Measurements from ENCODE around the gene WEE2. TPM values are rescaled to one million over a fixed set of nuclear protein-coding genes. Genes with fewer than 3 reads are reported as not detected.

Gene WEE2
- total RNA-seq, 2 experiments from 2014 or later, result 0.08 to 0.14 TPM

DNA sequence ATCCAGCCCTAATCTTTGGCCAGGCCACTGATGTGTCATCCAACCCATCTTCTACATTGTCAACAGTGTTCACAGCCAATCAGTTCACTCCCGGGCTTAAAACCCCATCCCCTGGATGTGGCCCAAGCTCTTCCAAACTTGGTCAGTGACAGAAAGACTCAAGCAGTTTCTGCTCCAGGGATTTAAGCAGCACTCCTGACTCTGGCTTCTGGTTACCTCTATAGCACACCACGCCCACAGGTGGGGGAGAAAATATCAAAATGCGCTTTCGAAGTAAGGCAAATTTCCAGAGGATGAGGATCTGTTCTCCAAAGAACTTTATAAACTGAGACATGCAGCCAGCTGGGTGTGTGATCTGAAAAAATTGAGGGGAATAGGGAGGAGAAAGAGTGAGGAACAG is 42.1 kb upstream of the WEE2 start:
- Histone ChIP-seq H3K36me3 (ENCODE audit: insufficient read depth, low read length) (peaks cover 57% of the 10 kb centered on the region), H3K4me1 (ENCODE audit: insufficient read depth, low read length) (no peaks in the 10 kb centered on the region), H3K4me3 (ENCODE audit: low read length) (no peak overlapping the region), H3K27me3 (ENCODE audit: control insufficient read depth in 1 of 2, insufficient read depth in 2 of 2, low read length in 2 of 2) (no peaks in the 10 kb centered on the region), H3K27ac (ENCODE audit: low read depth in 1 of 2, low read length in 2 of 2) (no peak overlapping the region), H3K9me3 (ENCODE audit: control insufficient read depth in 1 of 2, insufficient read depth in 1 of 2, low read length in 2 of 2) (no peaks in the 10 kb centered on the region)
- TF ChIP-seq CTCF (IDR thresholded peaks at IDR 0.05), result no peak
- peaks cover 85% of the 10 kb centered on the region for H3K36me3 Mint-ChIP-seq (ENCODE audit: low read depth)
- no peak overlapping the region for H3K4me3 Mint-ChIP-seq
- peak overlapping the region; percentile 21 for H3K27ac Mint-ChIP-seq
- ChIA-PET CTCF (interaction anchor here (0.6 kb wide), 1 partner anchor 81 kb away, joined by 3 read pairs; no protein-coding TSS in a partner anchor), POLR2A (interaction anchor here (0.9 kb wide), 1 partner anchor 72 kb away, joined by 4 read pairs; the partner anchor contains the start of gene SSBP1)
- DNase-seq, result no peak
- ATAC-seq (ENCODE audit: poor library complexity), result no peak
- no peaks in the 10 kb centered on the region for H3K9me3 Mint-ChIP-seq
- no peaks in the 10 kb centered on the region for H3K27me3 Mint-ChIP-seq
- H3K4me1 Mint-ChIP-seq (ENCODE audit: low read depth), result peaks cover 5% of the 10 kb centered on the region
- intact Hi-C loops (cut with DNase I, micrococcal nuclease), result no loop called here

GRCh38 chr7:141668853-141669252 is 39.3 kb upstream of the WEE2 start:
- TF ChIP-seq CTCF (IDR thresholded peaks at IDR 0.05), result no peak
- H3K9me3 Mint-ChIP-seq, result no peaks in the 10 kb centered on the region
- Histone ChIP-seq H3K9me3 (ENCODE audit: control insufficient read depth in 1 of 2, insufficient read depth in 1 of 2, low read length in 2 of 2) (no peaks in the 10 kb centered on the region), H3K4me1 (ENCODE audit: insufficient read depth, low read length) (no peaks in the 10 kb centered on the region), H3K4me3 (ENCODE audit: low read length) (no peak overlapping the region), H3K27me3 (ENCODE audit: control insufficient read depth in 1 of 2, insufficient read depth in 2 of 2, low read length in 2 of 2) (no peaks in the 10 kb centered on the region), H3K27ac (ENCODE audit: low read depth in 1 of 2, low read length in 2 of 2) (no peak overlapping the region), H3K36me3 (ENCODE audit: insufficient read depth, low read length) (peaks cover 58% of the 10 kb centered on the region)
- no peaks in the 10 kb centered on the region for H3K4me1 Mint-ChIP-seq (ENCODE audit: low read depth)
- H3K27me3 Mint-ChIP-seq, result no peaks in the 10 kb centered on the region
- ChIA-PET CTCF (no interaction called here), POLR2A (no interaction called here)
- intact Hi-C loops (cut with DNase I, micrococcal nuclease), result no loop called here
- H3K36me3 Mint-ChIP-seq (ENCODE audit: low read depth), result peaks cover 88% of the 10 kb centered on the region
- no peak for DNase-seq
- no peak for ATAC-seq (ENCODE audit: poor library complexity)
- H3K4me3 Mint-ChIP-seq, result no peak overlapping the region
- peak overlapping the region; percentile 56 for H3K27ac Mint-ChIP-seq

GRCh38 chr7:141671705-141672496 is 36.3 kb upstream of the WEE2 start:
- POLR2A ChIA-PET, result no interaction called here
- Mint-ChIP-seq H3K4me1 (ENCODE audit: low read depth) (no peaks in the 10 kb centered on the region), H3K9me3 (no peaks in the 10 kb centered on the region), H3K36me3 (ENCODE audit: low read depth) (peaks cover 82% of the 10 kb centered on the region), H3K27ac (no peak overlapping the region), H3K27me3 (no peaks in the 10 kb centered on the region), H3K4me3 (no peak overlapping the region)
- Histone ChIP-seq H3K4me3 (ENCODE audit: low read length) (no peak overlapping the region), H3K27me3 (ENCODE audit: control insufficient read depth in 1 of 2, insufficient read depth in 2 of 2, low read length in 2 of 2) (no peaks in the 10 kb centered on the region), H3K36me3 (ENCODE audit: insufficient read depth, low read length) (peaks cover 41% of the 10 kb centered on the region), H3K9me3 (ENCODE audit: control insufficient read depth in 1 of 2, insufficient read depth in 1 of 2, low read length in 2 of 2) (no peaks in the 10 kb centered on the region), H3K27ac (ENCODE audit: low read depth in 1 of 2, low read length in 2 of 2) (no peak overlapping the region), H3K4me1 (ENCODE audit: insufficient read depth, low read length) (no peaks in the 10 kb centered on the region)
- intact Hi-C loops (cut with DNase I, micrococcal nuclease), result no loop called here
- DNase-seq (peak in 1 of 14 experiments; percentile 26), ATAC-seq (ENCODE audit: poor library complexity) (no peak)
- CTCF ChIA-PET, result no interaction called here
- no peak for TF ChIP-seq CTCF (IDR thresholded peaks at IDR 0.05)
